GM19023 (cell line): ENCODE data around the gene ACO2.
"Not testable (repeated sequence)": the region's sequence is repeated elsewhere in the genome, so short reads cannot be mapped to it uniquely, and the experiment has no call there.

Experiments
- ATAC-seq: cut with Tn5 transposase; IDR thresholded peaks from one replicate; pipeline ENCODE4 v1.9.1; 2021; ENCODE audit warnings: mild to moderate bottlenecking, moderate library complexity; ENCODE audit not compliant: unreplicated experiment

The ACO2 gene

GRCh38 chr22:41468381-41469217, at the start of gene ACO2, which contains the start of gene PHF5A:
ACO2 (plus strand) TSS chr22:41469117; CDS start chr22:41469147, 30 bp downstream.
PHF5A (minus strand) TSS chr22:41468692; CDS start chr22:41468653, 39 bp downstream.
- ATAC-seq = peak; percentile 89

- ATAC-seq = no peak
Measured at GRCh38 chr22:41425660-41426365, 43.1 kb upstream of the ACO2 start.

GRCh38 chr22:41429232-41429950, 39.5 kb upstream of the ACO2 start:
- ATAC-seq = no peak

- ATAC-seq = no peak
Measured at GRCh38 chr22:41429951-41430332, 39.0 kb upstream of the ACO2 start.

- ATAC-seq = no peak
Measured at GRCh38 chr22:41431656-41432055, 37.3 kb upstream of the ACO2 start.

GRCh38 chr22:41433480-41433879, 35.4 kb upstream of the ACO2 start:
- not testable (repeated sequence) for ATAC-seq

- not testable (repeated sequence) for ATAC-seq
Measured at GRCh38 chr22:41434361-41435003, 34.4 kb upstream of the ACO2 start.

- no peak for ATAC-seq
Measured at GRCh38 chr22:41435560-41435959, 33.4 kb upstream of the ACO2 start.

GRCh38 chr22:41436322-41437113, 32.4 kb upstream of the ACO2 start:
- ATAC-seq = no peak

- no peak for ATAC-seq
Measured at GRCh38 chr22:41437198-41437597, 31.7 kb upstream of the ACO2 start.

GRCh38 chr22:41440511-41440910, 28.4 kb upstream of the ACO2 start:
- ATAC-seq = not testable (repeated sequence)

GRCh38 chr22:41442240-41442792, 26.6 kb upstream of the ACO2 start:
- ATAC-seq = no peak

GRCh38 chr22:41444360-41445128, 24.4 kb upstream of the ACO2 start:
- peak; percentile 52 for ATAC-seq

GRCh38 chr22:41445129-41446056, 23.5 kb upstream of the ACO2 start:
- no peak for ATAC-seq

GRCh38 chr22:41446057-41446501, 22.8 kb upstream of the ACO2 start:
- ATAC-seq = no peak

GRCh38 chr22:41446639-41447434, 22.1 kb upstream of the ACO2 start, which contains the start of gene TOB2:
TOB2 (minus strand) TSS chr22:41446801; CDS start chr22:41437345, 9,456 bp downstream.
- peak; percentile 31 for ATAC-seq
